HEK293 (cell line): Measurements from ENCODE around the gene CATSPERZ.
A peak's percentile ranks its signal among the peaks of the same experiment; 100 is the strongest.

Source experiments
- OVOL3 ChIP-seq: fragments of 450-650 bp; formaldehyde crosslinking; IDR thresholded peaks from 2 replicates; pipeline ENCODE4 v1.5.1; 2016; ENCODE audit warnings: missing biosample characterization, missing genetic modification characterization
- YY1 ChIP-seq: fragments of 450-650 bp; formaldehyde crosslinking; IDR thresholded peaks from 2 replicates; pipeline ENCODE4 v1.5.1; 2018; ENCODE audit warnings: missing biosample characterization, missing genetic modification characterization
- ZBTB17 ChIP-seq: fragments of 450-650 bp; formaldehyde crosslinking; IDR thresholded peaks from 2 replicates; pipeline ENCODE4 v1.5.1; 2016; ENCODE audit warnings: missing biosample characterization, missing genetic modification characterization
- ZNF112 ChIP-seq: fragments of 450-650 bp; formaldehyde crosslinking; IDR thresholded peaks from 2 replicates; pipeline ENCODE4 v1.5.0; 2017; ENCODE audit warnings: missing biosample characterization, missing genetic modification characterization
- ZNF157 ChIP-seq: fragments of 450-650 bp; formaldehyde crosslinking; IDR thresholded peaks from 2 replicates; pipeline ENCODE4 v1.5.1; 2016; ENCODE audit warnings: missing biosample characterization, missing genetic modification characterization
- ZNF184 ChIP-seq: fragments of 450-650 bp; IDR thresholded peaks from 2 replicates; pipeline ENCODE4 v1.5.1; 2018; ENCODE audit warnings: missing biosample characterization, mild to moderate bottlenecking, missing genetic modification characterization
- ZNF223 ChIP-seq: fragments of 450-650 bp; formaldehyde crosslinking; IDR thresholded peaks from 2 replicates; pipeline ENCODE4 v1.5.1; 2016; ENCODE audit warnings: missing biosample characterization, missing genetic modification characterization
- ZNF37A ChIP-seq: fragments of 450-650 bp; IDR thresholded peaks from 2 replicates; pipeline ENCODE4 v1.5.1; 2018; ENCODE audit warnings: missing biosample characterization, missing genetic modification characterization
- ZNF433 ChIP-seq: fragments of 450-650 bp; formaldehyde crosslinking; IDR thresholded peaks from 2 replicates; pipeline ENCODE4 v1.5.1; 2016; ENCODE audit warnings: missing biosample characterization, missing genetic modification characterization, low read depth
- ZNF514 ChIP-seq: fragments of 450-650 bp; formaldehyde crosslinking; IDR thresholded peaks from 2 replicates; pipeline ENCODE4 v1.5.1; 2016; ENCODE audit warnings: missing biosample characterization, missing genetic modification characterization
- ZNF529 ChIP-seq: fragments of 450-650 bp; formaldehyde crosslinking; IDR thresholded peaks from 2 replicates; pipeline ENCODE4 v1.5.1; 2017; ENCODE audit warnings: missing genetic modification characterization, missing biosample characterization; ENCODE audit not compliant: insufficient replicate concordance
- ZNF747 ChIP-seq: fragments of 450-650 bp; formaldehyde crosslinking; IDR thresholded peaks from 2 replicates; pipeline ENCODE4 v1.5.1; 2016; ENCODE audit warnings: missing biosample characterization, missing genetic modification characterization
- ZXDB ChIP-seq: fragments of 450-650 bp; formaldehyde crosslinking; IDR thresholded peaks from 2 replicates; pipeline ENCODE4 v1.5.1; 2016; ENCODE audit warnings: missing biosample characterization, missing genetic modification characterization
- TF ChIP-seq, protein P1 (sequence below): fragments of 450-650 bp; formaldehyde crosslinking; IDR thresholded peaks from 2 replicates; pipeline ENCODE4 v1.5.1; 2016; ENCODE audit warnings: missing biosample characterization, missing genetic modification characterization
- TF ChIP-seq, protein P2 (sequence below): fragments of 450-650 bp; formaldehyde crosslinking; IDR thresholded peaks from 2 replicates; pipeline ENCODE4 v1.5.1; 2016; ENCODE audit warnings: missing biosample characterization, missing genetic modification characterization
- TF ChIP-seq, protein P3 (sequence below): fragments of 450-650 bp; formaldehyde crosslinking; conservative IDR thresholded peaks from 2 replicates; pipeline ENCODE4 v1.5.1; 2016; ENCODE audit warnings: low read depth, missing biosample characterization, missing genetic modification characterization
- TF ChIP-seq, protein P4 (sequence below): fragments of 450-650 bp; formaldehyde crosslinking; IDR thresholded peaks from 2 replicates; pipeline ENCODE4 v1.5.1; 2017; ENCODE audit warnings: missing biosample characterization, missing genetic modification characterization
- TF ChIP-seq, protein P5 (sequence below): fragments of 450-650 bp; formaldehyde crosslinking; IDR thresholded peaks from 2 replicates; pipeline ENCODE4 v1.5.1; 2016; ENCODE audit warnings: missing biosample characterization, missing genetic modification characterization
- TF ChIP-seq, protein P6 (sequence below): fragments of 450-650 bp; formaldehyde crosslinking; IDR thresholded peaks from 2 replicates; pipeline ENCODE4 v1.5.1; 2017; ENCODE audit warnings: missing biosample characterization, missing genetic modification characterization
- TF ChIP-seq, protein P7 (sequence below): fragments of 450-650 bp; formaldehyde crosslinking; IDR thresholded peaks from 2 replicates; pipeline ENCODE4 v1.5.1; 2016; ENCODE audit warnings: missing biosample characterization, missing genetic modification characterization
- TF ChIP-seq, protein P8 (sequence below): fragments of 450-650 bp; formaldehyde crosslinking; IDR thresholded peaks from 2 replicates; pipeline ENCODE4 v1.5.1; 2017; ENCODE audit warnings: missing biosample characterization, missing genetic modification characterization

CATSPERZ gene

DNA sequence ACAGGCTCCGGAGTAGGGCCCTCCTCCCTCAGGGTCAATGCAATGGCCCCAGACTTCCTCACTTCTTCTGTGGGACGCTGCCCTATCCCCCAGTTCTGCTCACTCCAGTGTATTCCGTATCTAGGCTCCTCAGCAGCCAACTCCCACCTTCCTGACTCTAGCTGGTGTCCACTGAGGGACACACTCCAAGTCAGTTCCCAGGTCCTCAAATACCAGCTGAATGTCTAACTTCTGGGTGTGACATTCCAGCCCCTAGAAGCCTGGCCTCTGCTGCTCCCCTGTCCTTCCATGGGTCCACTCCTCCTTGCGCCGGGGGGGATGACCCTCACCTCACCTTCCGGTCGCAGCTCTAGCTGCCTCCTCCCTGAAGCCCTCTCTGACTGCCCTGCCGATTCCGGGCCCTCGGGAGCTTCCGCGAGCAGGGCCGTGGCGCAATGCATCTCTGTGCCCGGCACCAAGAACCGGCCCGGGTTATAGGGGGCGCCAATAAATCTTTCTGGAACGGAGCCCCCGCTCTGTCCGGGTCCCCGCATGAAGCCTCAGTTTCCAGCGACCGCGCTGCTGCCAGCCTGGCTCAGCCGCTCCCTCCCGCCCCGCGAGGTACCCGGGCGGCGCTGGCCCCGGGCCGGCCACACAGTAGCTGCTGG lies 31.1 kb upstream of the CATSPERZ start (continued):
- TF ChIP-seq, protein P1, sequence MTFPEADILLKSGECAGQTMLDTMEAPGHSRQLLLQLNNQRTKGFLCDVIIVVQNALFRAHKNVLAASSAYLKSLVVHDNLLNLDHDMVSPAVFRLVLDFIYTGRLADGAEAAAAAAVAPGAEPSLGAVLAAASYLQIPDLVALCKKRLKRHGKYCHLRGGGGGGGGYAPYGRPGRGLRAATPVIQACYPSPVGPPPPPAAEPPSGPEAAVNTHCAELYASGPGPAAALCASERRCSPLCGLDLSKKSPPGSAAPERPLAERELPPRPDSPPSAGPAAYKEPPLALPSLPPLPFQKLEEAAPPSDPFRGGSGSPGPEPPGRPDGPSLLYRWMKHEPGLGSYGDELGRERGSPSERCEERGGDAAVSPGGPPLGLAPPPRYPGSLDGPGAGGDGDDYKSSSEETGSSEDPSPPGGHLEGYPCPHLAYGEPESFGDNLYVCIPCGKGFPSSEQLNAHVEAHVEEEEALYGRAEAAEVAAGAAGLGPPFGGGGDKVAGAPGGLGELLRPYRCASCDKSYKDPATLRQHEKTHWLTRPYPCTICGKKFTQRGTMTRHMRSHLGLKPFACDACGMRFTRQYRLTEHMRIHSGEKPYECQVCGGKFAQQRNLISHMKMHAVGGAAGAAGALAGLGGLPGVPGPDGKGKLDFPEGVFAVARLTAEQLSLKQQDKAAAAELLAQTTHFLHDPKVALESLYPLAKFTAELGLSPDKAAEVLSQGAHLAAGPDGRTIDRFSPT (tag by site-specific recombination), result no peak
- TF ChIP-seq, protein P2, sequence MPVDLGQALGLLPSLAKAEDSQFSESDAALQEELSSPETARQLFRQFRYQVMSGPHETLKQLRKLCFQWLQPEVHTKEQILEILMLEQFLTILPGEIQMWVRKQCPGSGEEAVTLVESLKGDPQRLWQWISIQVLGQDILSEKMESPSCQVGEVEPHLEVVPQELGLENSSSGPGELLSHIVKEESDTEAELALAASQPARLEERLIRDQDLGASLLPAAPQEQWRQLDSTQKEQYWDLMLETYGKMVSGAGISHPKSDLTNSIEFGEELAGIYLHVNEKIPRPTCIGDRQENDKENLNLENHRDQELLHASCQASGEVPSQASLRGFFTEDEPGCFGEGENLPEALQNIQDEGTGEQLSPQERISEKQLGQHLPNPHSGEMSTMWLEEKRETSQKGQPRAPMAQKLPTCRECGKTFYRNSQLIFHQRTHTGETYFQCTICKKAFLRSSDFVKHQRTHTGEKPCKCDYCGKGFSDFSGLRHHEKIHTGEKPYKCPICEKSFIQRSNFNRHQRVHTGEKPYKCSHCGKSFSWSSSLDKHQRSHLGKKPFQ (tag by site-specific recombination), result no peak
- TF ChIP-seq ZNF529 (tag by site-specific recombination) (no peak), ZNF433 (tag by site-specific recombination) (no peak), ZNF514 (tag by site-specific recombination) (no peak), ZNF184 (tag by site-specific recombination) (no peak), ZBTB17 (0 out of 2 replicates have a peak, but pooled peaks have one; percentile 45), ZNF112 (tag by site-specific recombination) (no peak), ZNF37A (tag by site-specific recombination) (no peak), ZXDB (tag by site-specific recombination) (no peak), OVOL3 (tag by site-specific recombination) (no peak), ZNF223 (tag by site-specific recombination) (no peak), YY1 (tag by site-specific recombination) (no peak), ZNF747 (tag by site-specific recombination) (no peak), ZNF157 (tag by site-specific recombination) (no peak)
- TF ChIP-seq, protein P3, sequence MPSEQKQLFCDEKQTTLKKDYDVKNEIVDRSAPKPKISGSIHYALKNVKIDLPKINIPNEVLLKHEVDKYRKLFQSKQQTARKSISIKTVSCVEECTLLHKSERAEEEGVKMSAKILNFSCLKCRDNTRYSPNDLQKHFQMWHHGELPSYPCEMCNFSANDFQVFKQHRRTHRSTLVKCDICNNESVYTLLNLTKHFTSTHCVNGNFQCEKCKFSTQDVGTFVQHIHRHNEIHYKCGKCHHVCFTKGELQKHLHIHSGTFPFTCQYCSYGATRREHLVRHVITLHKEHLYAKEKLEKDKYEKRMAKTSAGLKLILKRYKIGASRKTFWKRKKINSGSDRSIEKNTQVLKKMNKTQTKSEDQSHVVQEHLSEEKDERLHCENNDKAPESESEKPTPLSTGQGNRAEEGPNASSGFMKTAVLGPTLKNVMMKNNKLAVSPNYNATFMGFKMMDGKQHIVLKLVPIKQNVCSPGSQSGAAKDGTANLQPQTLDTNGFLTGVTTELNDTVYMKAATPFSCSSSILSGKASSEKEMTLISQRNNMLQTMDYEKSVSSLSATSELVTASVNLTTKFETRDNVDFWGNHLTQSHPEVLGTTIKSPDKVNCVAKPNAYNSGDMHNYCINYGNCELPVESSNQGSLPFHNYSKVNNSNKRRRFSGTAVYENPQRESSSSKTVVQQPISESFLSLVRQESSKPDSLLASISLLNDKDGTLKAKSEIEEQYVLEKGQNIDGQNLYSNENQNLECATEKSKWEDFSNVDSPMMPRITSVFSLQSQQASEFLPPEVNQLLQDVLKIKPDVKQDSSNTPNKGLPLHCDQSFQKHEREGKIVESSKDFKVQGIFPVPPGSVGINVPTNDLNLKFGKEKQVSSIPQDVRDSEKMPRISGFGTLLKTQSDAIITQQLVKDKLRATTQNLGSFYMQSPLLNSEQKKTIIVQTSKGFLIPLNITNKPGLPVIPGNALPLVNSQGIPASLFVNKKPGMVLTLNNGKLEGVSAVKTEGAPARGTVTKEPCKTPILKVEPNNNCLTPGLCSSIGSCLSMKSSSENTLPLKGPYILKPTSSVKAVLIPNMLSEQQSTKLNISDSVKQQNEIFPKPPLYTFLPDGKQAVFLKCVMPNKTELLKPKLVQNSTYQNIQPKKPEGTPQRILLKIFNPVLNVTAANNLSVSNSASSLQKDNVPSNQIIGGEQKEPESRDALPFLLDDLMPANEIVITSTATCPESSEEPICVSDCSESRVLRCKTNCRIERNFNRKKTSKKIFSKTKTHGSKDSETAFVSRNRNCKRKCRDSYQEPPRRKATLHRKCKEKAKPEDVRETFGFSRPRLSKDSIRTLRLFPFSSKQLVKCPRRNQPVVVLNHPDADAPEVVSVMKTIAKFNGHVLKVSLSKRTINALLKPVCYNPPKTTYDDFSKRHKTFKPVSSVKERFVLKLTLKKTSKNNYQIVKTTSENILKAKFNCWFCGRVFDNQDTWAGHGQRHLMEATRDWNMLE (tag by site-specific recombination), result no peak
- TF ChIP-seq, protein P4, sequence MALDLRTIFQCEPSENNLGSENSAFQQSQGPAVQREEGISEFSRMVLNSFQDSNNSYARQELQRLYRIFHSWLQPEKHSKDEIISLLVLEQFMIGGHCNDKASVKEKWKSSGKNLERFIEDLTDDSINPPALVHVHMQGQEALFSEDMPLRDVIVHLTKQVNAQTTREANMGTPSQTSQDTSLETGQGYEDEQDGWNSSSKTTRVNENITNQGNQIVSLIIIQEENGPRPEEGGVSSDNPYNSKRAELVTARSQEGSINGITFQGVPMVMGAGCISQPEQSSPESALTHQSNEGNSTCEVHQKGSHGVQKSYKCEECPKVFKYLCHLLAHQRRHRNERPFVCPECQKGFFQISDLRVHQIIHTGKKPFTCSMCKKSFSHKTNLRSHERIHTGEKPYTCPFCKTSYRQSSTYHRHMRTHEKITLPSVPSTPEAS, result no peak
- TF ChIP-seq, protein P5, sequence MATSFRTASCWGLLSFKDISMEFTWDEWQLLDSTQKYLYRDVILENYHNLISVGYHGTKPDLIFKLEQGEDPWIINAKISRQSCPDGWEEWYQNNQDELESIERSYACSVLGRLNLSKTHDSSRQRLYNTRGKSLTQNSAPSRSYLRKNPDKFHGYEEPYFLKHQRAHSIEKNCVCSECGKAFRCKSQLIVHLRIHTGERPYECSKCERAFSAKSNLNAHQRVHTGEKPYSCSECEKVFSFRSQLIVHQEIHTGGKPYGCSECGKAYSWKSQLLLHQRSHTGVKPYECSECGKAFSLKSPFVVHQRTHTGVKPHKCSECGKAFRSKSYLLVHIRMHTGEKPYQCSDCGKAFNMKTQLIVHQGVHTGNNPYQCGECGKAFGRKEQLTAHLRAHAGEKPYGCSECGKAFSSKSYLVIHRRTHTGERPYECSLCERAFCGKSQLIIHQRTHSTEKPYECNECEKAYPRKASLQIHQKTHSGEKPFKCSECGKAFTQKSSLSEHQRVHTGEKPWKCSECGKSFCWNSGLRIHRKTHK (tag by site-specific recombination), result no peak
- TF ChIP-seq, protein P6, sequence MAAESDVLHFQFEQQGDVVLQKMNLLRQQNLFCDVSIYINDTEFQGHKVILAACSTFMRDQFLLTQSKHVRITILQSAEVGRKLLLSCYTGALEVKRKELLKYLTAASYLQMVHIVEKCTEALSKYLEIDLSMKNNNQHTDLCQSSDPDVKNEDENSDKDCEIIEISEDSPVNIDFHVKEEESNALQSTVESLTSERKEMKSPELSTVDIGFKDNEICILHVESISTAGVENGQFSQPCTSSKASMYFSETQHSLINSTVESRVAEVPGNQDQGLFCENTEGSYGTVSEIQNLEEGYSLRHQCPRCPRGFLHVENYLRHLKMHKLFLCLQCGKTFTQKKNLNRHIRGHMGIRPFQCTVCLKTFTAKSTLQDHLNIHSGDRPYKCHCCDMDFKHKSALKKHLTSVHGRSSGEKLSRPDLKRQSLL (tag by site-specific recombination), result no peak
- TF ChIP-seq, protein P7, sequence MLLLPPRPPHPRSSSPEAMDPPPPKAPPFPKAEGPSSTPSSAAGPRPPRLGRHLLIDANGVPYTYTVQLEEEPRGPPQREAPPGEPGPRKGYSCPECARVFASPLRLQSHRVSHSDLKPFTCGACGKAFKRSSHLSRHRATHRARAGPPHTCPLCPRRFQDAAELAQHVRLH, result peak; percentile 98
- TF ChIP-seq, protein P8, sequence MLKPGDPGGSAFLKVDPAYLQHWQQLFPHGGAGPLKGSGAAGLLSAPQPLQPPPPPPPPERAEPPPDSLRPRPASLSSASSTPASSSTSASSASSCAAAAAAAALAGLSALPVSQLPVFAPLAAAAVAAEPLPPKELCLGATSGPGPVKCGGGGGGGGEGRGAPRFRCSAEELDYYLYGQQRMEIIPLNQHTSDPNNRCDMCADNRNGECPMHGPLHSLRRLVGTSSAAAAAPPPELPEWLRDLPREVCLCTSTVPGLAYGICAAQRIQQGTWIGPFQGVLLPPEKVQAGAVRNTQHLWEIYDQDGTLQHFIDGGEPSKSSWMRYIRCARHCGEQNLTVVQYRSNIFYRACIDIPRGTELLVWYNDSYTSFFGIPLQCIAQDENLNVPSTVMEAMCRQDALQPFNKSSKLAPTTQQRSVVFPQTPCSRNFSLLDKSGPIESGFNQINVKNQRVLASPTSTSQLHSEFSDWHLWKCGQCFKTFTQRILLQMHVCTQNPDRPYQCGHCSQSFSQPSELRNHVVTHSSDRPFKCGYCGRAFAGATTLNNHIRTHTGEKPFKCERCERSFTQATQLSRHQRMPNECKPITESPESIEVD (tag by site-specific recombination), result no peak
